Spleen (tissue), 7 donors: ENCODE data around the gene DCAF15.
A peak's percentile ranks its signal among the peaks of the same experiment; 100 is the strongest.

Experiments used
- CTCF ChIP-seq, 11 experiments: fragments of 200-600 bp in 7 of 11; fragments of 450-650 bp in 4 of 11; sonication (generic) in 4 of 11; IDR thresholded peaks in 8 of 11; conservative IDR thresholded peaks in 3 of 11; 1 replicate in 7 of 11; 2 replicates in 4 of 11; pipeline versions ENCODE4 v1.4.0 to v1.8.0; 2016 to 2021; ENCODE audit warnings: antibody characterized with exemption in 11 of 11, inconsistent platforms in 4 of 11, mild to moderate bottlenecking in 1 of 11
- POLR2A ChIP-seq, 3 donors: fragments of 450-650 bp; IDR thresholded peaks; one replicate each; pipeline ENCODE4 v1.5.1; 2017; ENCODE audit warnings: antibody characterized with exemption in 3 of 3, mild to moderate bottlenecking in 1 of 3
- POLR2AphosphoS5 ChIP-seq, 3 donors: sonication (generic); formaldehyde crosslinking; IDR thresholded peaks; one replicate each; pipeline ENCODE4 v1.5.1; 2017; ENCODE audit warnings: antibody characterized with exemption in 3 of 3
- donor health status: DM: no; HTN: no; CAD: no; lungs with moderate emphysema.
- donor health status: DM: no; HTN: no; CAD: no.
- donor health status: DM: no; HTN: no; CAD: no.

- TF ChIP-seq CTCF (IDR thresholded peaks at IDR 0.05 in 8 of 11, conservative IDR thresholded peaks at IDR 0.05 in 3 of 11) (peak in 3 of 11 experiments; percentile 36 to 44 (median 41)), POLR2AphosphoS5 (IDR thresholded peaks at IDR 0.05) (peak; percentile 82 to 90 (median 83)), POLR2A (IDR thresholded peaks at IDR 0.05) (no peak)
Measured at GRCh38 chr19:13952154-13952930, at the start of gene DCAF15.
